Fibroblast of skin of right biceps (primary cell): ENCODE results near the gene KDM5A.
"Not testable (repeated sequence)": the region's sequence is repeated elsewhere in the genome, so short reads cannot be mapped to it uniquely, and the experiment has no call there.

Experiments used
- DNase-seq: peaks from one replicate; pipeline ENCODE4 v3.0.0-alpha.2; 2013

KDM5A gene

DNA sequence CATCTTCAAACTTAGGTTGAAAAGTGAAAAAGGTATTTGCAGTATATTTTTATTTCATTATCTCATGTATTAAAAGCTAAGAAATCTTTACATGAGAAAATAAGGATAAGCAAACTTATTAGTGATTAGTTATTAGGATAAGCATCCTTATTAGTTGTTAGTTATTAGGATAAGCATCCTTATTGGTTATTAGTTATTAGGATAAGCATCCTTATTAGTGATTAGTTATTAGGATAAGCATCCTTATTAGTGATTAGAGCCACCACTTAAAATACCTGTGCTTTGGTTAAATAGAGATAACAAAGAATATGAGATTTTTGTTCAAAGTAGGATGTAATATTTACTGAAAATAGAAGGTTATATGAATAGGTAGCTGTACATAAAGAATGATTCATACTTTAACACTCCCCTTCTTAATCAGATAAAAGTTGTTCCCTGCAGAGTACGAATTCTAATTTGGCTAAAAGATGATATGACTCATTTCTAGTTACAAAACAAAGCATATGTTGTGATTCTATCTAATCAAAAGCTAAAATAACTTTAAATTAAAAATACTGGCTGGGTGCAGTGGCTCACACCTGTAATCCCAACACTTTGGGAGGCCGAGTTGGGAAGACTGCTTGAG is 56.4 kb downstream of the KDM5A start:
- no peak for DNase-seq

DNA sequence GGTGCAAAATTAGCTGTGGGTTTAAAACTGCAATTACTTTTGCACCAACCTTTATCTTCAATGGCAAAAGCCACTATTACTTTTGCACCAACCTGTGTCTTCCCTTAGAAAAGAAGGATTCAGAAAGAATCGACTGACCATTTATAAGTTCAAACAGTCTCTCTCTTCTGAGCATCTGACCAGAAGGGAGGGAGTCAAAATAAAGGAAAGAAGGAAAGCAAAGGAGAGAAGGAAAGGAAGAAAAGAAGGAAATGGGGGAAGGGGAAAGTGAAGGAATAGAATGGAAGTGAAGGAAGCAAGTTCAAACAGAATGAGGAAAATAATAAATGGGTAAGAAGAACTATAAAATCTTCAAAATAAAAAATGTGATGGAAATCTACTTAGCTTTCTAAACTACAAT is 57.8 kb downstream of the KDM5A start:
- no peak for DNase-seq

DNA sequence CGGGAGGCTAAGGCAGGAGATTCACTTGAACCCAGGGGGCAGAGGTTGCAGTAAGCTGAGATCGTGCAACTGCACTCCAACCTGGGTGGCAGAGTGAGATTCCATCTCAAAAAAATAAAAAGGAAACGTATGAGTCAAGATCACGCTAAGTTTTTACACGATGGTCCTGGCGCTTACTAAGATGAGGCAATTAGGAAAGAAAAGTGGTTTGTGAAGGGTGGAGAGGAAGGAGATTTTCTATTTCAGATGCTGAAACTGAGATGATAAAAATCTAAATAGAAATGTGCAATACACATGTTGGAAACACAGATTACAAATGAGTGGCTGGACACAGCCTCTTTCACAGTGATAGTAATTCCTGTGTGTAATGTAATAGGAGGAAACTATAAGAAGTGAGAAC is 63.2 kb downstream of the KDM5A start:
- peak; percentile 5 for DNase-seq

DNA sequence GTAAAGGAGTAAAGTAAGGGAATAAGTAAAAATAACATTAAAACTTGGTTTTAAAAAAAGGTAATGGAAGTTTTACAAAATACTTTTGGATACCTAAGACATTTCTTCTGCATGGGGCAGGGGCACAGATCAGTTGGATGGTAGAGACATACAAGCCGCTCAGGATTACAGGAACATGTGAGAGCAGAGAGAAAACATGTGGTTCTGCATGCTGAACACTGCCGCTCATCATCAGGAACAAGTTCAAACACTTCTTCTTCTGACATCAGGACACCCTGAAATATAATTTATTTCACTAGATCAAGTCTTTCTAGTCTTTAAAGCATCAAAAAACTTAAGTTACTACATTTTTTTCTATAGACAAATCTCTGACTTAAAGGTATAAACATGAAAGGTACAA is 65.6 kb downstream of the KDM5A start:
- DNase-seq, result no peak

DNA sequence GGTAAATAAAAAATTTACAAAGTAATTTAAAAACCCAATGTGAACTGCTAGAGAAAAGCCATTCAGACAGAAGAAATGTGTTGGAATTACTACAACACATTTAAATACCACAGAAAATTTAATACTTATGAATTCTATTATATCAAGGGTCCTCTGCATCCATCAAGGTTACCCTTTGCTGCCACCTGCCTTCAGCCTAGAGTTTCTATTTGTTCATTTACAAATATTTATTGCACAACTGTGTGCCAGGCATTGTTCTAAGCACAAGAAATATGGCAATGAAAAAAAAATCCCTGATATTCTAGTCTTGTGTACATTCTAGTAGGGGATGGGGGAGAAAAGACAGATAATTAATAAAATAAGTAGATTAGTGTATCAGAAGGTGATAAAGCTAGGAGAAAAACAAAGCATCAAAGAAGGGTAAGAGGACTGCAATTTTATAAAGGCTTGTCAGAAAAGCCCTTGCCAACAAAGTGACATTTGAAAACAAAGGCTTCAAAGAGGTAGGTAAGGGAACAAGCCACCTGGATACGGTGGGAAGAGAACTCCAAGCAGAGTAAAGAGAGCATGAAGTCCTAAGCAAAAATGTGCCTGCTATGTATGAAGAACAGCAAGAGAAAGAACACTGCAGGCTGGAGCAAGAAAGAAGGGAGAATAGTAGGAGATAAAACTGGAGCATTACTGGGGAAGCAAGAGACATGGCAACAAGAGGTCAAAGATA is 67.4 kb downstream of the KDM5A start:
- peak; percentile 3 for DNase-seq

DNA sequence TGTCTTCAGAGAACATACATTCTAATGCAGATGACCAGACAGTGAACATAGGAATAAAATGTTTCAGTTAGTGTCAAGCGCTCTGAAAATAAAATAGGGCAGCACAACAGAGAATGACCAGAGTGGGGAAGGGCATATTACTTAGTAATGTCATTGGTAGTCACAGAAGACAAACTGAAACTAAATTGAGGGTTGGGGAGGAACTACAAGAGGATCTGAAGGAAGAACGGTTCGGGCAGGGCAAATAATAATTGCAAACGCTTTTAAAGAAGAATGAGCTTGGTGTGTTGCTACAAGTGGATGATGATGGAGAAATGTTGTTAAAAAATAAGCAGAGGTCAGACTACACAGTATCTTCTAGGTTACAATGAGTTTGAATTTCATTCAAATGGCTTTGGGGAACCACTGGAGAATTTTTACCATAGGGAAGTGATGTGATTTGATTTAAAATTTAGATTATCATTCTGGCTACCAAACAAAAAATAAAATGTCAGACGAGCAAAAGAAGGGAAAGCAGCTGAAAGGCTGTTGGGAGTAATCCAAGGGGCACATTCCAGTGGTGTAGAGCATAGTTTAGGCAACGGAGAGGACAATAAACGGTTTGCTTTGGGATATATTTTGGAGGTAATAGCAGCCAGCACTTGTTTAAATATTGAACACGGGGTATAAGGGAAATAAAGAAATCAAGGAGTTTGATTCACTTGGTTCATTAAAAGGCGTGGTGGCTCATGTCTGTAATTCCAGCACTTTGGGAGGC is 70.2 kb downstream of the KDM5A start:
- DNase-seq, result no peak

DNA sequence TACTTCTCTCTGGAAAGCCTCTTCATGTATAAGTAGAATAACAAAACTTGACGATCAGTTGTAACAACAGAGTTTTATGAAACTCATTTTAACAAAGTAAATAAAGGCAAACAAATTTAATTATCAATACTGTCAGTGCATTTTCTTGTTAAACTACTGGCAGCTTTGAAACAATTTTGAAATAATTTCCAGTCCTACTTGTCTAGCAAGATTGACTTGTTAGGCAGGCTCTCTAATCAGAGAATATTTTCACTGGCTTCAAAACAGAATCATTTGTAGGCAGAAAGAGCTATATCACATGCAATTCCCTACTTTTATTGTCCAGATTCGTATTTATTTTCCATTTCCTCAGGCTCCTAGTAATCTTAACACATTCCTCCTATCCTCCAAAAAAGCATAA is 80.6 kb downstream of the KDM5A start:
- DNase-seq, result no peak

DNA sequence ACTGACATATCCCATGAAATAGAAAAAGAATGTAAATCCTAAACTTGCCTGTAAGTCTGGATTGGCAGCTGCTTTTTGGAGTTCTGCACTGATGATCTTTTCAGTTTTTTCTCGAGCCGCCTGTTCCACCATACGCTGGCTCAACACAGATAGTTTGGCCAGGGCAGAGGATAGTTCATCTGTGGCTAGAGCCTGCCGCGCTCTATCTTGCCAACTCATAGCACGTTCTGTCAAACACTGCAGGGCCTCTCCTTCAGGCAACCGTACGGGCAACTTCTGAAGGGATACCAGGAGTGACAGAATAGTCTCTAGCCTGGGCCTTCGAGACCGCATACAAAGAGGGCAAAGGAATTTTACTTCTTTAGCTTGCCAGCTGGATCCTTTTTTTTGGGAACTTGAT is 81.7 kb downstream of the KDM5A start:
- DNase-seq, result no peak

DNA sequence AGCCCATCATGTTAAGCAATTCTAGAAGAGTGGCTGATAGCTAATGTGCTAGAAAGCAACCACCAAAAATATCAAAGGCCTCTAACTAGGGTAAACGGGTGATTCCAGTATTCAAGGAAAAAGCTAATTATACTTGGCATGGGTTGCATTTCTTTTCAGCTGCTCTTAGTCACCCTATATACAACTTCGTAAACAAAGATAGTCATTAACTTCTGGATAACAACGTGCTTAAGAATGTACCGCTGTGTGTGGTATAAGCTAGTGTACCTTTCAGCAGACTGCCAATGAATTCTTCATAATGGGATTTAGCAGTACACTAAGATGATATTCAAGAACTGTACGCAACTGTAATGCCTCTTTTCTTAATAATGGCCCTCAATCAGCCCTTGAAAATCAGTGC is 84.3 kb downstream of the KDM5A start:
- DNase-seq, result no peak

DNA sequence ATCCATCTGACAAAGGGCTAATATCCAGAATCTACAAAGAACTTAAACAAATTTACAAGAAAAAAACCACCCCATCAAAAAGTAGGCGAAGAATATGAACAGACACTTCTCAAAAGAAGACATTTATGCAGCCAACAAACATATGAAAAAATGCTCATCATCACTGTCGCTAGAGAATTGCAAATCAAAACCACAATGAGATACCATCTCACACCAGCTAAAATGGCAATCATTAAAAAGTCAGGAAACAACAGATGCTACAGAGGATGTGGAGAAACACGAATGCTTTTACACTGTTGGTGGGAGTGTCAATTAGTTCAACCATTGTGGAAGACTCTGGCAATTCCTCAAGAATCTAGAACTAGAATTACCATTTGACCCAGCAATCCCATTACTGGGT is 86.4 kb downstream of the KDM5A start:
- not testable (repeated sequence) for DNase-seq

DNA sequence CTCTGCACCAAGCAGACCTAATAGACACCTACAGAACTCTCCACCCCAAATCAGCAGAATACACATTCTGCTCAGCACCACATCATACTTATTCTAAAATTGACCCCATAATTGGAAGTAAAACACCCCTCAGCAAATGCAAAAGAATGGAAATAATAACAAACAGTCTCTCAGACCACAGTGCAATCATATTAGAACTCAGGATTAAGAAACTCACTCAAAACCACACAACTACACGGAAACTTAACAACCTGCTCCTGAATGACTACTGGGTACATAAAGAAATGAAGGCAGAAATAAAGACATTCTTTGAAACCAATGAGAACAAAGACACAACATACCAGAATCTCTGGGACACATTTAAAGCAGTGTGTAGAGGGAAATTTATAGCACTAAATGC is 89.0 kb downstream of the KDM5A start:
- DNase-seq, result not testable (repeated sequence)

DNA sequence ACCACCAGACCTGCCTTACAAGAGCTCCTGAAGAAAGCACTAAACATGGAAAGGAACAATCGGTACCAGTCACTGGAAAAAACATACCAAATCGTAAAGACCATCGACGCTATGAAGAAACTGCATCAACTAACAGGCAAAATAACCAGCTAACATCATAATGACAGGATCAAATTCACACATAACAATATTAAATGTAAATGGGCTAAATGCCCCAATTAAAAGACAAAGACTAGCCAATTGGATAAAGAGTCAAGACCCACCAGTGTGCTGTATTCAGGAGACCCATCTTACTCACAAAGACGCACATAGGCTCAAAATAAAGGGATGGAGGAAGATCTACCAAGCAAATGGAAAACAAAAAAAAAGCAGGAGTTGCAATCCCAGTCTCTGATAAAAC is 89.6 kb downstream of the KDM5A start:
- DNase-seq, result not testable (repeated sequence)

DNA sequence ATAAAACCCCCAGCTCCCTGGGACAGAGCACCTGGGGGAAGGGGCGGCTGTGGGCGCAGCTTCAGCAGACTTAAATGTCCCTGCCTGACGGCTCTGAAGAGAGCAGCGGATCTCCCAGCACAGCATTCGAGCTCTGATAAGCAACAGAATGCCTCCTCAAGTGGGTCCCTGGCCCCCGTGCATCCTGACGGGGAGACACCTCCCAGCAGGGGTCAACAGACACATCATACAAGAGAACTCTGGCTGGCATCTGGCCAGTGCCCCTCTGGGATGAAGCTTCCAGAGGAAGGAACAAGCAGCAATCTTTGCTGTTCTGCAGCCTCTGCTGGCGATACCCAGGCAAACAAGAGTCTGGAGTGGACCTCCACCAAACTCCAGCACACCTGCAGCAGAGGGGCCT is 91.1 kb downstream of the KDM5A start:
- not testable (repeated sequence) for DNase-seq

DNA sequence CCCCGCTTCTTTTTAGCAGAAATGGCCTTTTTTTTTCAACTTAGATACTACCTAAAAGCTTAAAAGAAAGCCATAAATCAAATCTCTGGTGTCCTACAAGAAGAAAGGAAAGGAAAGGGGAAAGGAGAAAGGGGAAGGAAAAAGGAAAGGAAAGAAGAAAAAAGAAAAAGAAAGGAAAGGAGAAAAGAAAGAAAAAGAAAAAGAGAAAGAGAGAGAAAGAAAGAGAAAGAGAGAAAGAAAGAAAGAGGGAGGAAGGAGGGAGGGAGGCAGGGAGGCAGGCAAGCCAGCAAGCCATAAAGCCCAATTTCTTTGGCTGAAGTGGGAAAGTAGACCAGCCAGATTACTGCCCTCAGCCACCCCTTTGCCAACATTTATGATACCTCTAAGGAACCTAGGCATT is 94.0 kb downstream of the KDM5A start:
- DNase-seq, result no peak

DNA sequence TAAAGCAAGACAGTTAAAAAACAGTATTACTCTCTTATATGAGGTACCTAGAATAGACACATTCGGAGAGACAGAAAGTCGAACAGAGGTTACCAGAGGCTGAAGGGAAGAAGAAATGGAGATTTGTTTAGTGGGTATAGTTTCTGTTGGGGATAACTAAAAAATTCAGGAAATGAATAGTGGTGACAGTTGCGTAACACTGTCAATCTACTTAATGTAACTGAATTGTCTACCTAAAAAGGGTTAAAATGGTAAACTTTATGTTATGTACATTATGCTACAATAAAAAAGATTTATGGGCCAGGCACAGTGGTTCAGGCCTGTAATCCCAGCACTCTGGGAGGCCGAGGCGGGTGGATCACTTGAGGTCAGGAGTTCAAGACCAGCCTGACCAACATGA is 95.9 kb downstream of the KDM5A start:
- no peak for DNase-seq

DNA sequence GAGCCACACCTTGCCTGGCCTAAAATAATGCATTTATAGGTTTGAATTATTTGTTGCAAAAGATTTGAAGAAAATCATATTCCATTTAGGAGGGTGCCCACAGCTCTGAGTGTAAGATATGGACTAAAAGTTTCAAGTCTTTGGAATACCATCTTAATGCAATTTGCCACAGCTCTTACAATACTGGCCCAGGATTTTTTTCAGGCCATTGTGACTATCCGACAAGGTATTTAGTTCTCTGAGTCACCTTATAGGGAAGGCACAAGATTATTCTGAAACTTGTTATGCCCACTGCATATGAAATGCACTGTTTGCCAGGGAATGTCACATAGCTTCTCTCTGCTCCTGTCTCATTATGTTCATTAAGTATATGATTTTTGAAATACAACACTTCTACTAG is 96.9 kb downstream of the KDM5A start:
- DNase-seq, result peak; percentile 8

DNA sequence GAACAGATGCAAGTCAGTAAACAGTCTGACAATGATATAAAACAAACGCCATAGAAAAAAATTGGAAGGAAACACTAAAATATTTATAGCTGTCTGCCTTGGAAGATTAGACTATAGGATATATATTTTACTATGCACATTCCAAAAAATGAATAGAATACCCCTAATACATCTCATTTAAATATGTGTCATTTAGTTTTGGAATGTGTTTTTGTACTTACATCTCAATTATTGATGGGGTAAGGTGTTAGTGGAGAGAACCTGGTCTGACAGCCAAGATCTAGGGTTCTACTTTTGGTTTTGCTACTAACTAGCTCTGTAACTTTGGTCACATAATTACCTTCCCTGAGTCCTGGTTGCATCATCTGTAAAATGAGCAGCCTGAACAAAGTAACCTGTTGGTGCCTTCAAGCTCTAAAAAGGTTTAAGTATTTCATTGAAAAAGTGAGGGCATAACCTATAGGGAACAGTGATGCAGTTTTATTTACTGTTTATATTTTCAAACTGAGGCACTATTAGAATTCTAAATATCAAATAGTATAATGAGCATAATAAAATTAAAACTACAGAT is 97.9 kb downstream of the KDM5A start:
- no peak for DNase-seq

DNA sequence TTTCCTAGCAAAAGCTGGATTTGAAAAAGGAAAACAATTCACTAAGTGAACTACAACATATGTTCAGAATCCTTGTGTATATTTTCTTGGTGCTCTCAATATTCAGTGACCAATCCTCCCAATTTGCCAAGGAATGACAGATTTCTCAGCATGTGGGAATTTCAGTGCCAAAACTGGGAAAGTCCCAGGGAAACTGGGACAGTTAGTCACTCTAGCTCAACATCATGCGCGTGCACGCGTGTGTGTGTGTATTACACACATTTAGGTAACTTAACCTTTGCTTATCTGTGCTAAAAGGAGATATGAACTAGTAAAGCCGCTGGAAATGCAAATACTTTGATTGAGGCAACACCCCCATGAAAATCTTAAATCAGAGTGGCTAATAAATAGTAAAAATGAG is 100.4 kb downstream of the KDM5A start:
- peak; percentile 49 for DNase-seq

DNA sequence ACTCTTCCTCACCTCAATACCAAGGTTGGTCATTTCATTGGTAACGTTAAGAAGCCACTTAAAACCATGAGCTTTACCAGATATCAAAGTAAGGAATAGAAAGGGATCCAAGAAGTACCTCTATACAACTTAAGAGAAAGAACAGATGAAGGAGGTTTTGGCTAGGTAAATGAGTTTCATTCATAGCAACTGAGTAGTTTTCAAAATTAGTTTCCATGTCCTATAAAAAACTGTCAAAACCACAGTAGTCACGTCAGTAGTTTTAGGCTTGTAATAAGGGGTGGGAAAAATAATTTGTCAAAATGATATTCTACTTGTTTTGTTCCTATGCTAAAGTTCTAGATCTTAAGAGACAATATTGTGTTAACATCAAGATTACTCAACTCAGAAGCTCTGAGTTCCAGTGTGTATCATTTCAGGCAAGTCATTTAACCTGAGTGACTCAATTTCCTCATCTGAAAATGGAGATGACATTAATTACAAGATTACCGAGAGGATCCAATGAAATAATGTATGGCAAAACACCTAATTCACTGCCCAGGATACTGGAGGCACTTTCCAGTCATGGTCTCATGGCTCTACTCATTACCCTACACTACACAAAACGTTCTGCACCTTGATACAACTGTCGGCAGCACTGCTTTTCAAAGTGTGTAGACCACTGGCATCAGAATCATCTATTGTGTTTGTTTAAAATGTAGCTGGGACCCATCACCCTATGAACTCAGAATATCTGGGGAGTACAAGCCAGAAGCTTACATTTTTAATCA is 102.4 kb downstream of the KDM5A start:
- no peak for DNase-seq

DNA sequence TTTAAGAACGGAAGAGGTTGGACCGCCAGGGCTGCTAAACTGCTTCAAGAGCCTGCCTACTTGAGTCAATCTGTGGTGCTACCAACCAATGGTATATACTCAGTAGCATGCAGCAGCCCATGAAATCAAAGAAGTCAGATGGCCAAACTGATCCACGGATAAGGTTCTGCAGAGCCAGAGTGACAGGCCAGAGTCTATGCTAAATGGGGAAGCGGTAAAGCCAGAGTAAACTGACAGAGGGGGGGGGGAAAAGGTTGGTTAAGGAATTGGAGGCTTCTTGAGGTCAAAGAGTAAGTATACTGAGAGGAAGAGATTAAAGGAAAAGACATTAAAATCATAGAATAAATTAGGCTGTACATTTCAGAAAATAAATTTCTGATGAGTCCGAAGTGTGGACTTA is 111.1 kb downstream of the KDM5A start:
- DNase-seq, result no peak

DNA sequence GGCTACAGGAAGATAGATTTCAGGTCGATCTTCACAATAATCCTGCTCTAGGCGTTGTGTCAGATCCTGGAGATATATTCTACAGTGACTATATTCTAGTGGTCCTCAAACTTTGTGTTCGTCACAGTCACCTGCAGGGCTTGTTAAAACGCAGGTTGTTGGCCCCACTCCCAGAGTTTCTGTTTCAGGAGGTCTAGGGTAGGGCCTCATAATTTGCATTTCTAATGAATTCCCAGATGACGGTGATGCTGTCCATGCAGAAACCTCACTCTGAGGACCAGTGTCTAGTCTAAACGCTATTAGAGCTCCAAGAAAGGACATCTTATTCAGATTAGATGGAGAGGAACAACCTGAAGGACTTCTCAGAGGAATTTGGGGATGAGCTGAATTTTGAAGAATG is 113.3 kb downstream of the KDM5A start:
- no peak for DNase-seq

DNA sequence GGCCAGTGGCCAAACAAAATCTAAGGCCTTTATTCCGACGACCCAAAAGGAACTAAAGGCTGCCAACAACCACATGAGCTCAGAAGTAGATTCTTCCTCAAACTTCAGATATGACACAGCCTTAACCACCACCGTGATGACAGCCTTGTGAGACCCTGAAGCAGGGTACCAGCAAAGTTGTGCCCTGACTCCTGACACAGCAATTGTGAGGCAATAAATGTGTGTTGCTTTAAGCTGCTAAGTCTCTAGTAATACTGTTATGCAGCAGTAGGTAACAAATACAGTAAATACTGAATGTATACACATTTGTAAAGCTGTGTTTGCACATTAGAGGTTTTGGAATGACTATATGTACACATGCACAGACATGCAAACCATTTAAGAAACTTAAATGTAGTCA is 115.7 kb downstream of the KDM5A start:
- DNase-seq, result no peak

DNA sequence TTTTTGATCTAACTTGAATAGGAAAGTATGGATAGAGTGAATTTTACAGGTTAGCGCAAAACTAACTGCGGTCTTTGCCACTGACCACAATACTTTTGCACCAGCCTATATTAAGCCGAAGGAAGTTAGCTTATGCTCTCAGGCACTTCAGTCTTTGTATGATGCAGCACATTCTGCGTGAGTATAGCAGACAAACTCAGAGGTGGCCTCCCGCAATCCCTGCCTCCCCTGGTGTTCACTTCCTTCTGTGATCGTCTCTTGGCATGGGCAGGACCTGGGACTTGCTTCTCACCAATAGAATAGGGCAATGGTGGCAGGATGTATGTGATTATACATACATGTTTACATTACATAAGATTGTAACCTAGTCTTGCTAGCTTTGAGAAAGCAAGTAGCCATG is 116.2 kb downstream of the KDM5A start:
- no peak for DNase-seq
